Left ventricle myocardium inferior (tissue), 1 donor: Measurements from ENCODE around the gene B9D1. TPM values are rescaled to one million over a fixed set of nuclear protein-coding genes. Genes with fewer than 3 reads are reported as not detected.
A peak's percentile ranks its signal among the peaks of the same experiment; 100 is the strongest.

Source experiments
- DNase-seq: peaks from one replicate; pipeline ENCODE4 v3.0.0-alpha.2; 2020
- H3K27ac ChIP-seq: fragments of 200-600 bp; replicated peaks from 2 replicates; pipeline ENCODE4 v1.8.0; 2021
- H3K27me3 ChIP-seq: fragments of 200-600 bp; 2 replicates; pipeline ENCODE4 v1.8.0; 2021; ENCODE audit warnings: low read depth
- H3K36me3 ChIP-seq: fragments of 200-600 bp; 2 replicates; pipeline ENCODE4 v1.8.0; 2021
- H3K4me1 ChIP-seq: fragments of 200-600 bp; 2 replicates; pipeline ENCODE4 v1.8.0; 2021
- H3K4me3 ChIP-seq: fragments of 200-600 bp; 2 replicates; pipeline ENCODE4 v1.8.0; 2021; ENCODE audit warnings: mild to moderate bottlenecking, moderate library complexity
- H3K9me3 ChIP-seq: fragments of 200-600 bp; replicated peaks from 2 replicates; pipeline ENCODE4 v1.8.0; 2021
- intact Hi-C: fragments of 100-400 bp; cut with micrococcal nuclease; formaldehyde crosslinking; loops from one replicate; pipeline ENCODE4 v1.11.0; 2022
- total RNA-seq: library from RNA; stranded (reverse); fragmentation: NEBNext Ultra II Directional; extraction: Animal tissue kit (Norgen Biotek cat#: 25700); gene quantifications from one replicate; pipeline ENCODE4 v1.2.1, GENCODE V29; 2021
- TF ChIP-seq, protein P1 (sequence below): fragments of 200-600 bp; IDR thresholded peaks from 2 replicates; pipeline ENCODE4 v1.8.0; 2021; ENCODE audit warnings: antibody characterized with exemption, mild to moderate bottlenecking, borderline replicate concordance
- donor health status: DM: no; HTN: yes; CAD: no; lungs with severe emphysema.

Gene B9D1
- total RNA-seq, 1 donor from 2014 or later, result 8.8 TPM

GRCh38 chr17:19336938-19337711, 25.4 kb downstream of the B9D1 start:
- intact Hi-C loops, result no loop called here

GRCh38 chr17:19335951-19336631, 26.4 kb downstream of the B9D1 start:
- Histone ChIP-seq H3K4me1 (peaks cover 38% of the 10 kb centered on the region), H3K27me3 (no peaks in the 10 kb centered on the region), H3K36me3 (peaks cover 34% of the 10 kb centered on the region), H3K9me3 (no peaks in the 10 kb centered on the region), H3K27ac (peak overlapping the region; percentile 58), H3K4me3 (no peak overlapping the region)
- TF ChIP-seq, protein P1, sequence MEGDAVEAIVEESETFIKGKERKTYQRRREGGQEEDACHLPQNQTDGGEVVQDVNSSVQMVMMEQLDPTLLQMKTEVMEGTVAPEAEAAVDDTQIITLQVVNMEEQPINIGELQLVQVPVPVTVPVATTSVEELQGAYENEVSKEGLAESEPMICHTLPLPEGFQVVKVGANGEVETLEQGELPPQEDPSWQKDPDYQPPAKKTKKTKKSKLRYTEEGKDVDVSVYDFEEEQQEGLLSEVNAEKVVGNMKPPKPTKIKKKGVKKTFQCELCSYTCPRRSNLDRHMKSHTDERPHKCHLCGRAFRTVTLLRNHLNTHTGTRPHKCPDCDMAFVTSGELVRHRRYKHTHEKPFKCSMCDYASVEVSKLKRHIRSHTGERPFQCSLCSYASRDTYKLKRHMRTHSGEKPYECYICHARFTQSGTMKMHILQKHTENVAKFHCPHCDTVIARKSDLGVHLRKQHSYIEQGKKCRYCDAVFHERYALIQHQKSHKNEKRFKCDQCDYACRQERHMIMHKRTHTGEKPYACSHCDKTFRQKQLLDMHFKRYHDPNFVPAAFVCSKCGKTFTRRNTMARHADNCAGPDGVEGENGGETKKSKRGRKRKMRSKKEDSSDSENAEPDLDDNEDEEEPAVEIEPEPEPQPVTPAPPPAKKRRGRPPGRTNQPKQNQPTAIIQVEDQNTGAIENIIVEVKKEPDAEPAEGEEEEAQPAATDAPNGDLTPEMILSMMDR, result no peak
- intact Hi-C loops, result no loop called here
- DNase-seq, result no peak

More at GRCh38 chr17:19336938-19337711, 25.4 kb downstream of the B9D1 start:
- TF ChIP-seq, protein P1, result peak; percentile 21
- Histone ChIP-seq H3K27me3 (no peaks in the 10 kb centered on the region), H3K4me1 (peaks cover 38% of the 10 kb centered on the region), H3K9me3 (no peaks in the 10 kb centered on the region), H3K27ac (peak overlapping the region; percentile 58), H3K4me3 (no peak overlapping the region), H3K36me3 (peaks cover 28% of the 10 kb centered on the region)
- DNase-seq, result peak; percentile 36

DNA sequence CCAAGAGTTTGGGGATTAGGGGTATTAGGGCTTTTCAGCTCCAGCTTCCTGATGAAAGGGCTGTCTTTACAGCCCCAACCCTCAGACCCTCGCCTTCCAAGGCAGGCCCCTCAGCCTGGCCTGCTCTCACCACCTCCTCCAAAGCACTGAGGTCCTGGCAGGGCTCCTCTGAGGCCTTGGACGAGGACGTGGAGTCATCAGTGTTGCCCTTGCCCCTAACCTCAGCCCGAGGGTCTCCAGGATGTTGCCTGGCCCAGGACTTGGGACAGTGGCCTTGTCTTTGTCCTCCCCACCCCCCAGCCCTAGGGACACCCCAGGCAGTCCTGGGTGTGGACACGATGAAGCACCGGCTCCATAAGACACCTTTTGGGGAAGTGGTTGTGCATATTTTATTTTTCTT, 28.2 kb downstream of the B9D1 start:
- Histone ChIP-seq H3K4me3 (no peak overlapping the region), H3K9me3 (no peaks in the 10 kb centered on the region), H3K27ac (no peak overlapping the region), H3K36me3 (peaks cover 46% of the 10 kb centered on the region), H3K4me1 (peaks cover 38% of the 10 kb centered on the region), H3K27me3 (no peaks in the 10 kb centered on the region)
- TF ChIP-seq, protein P1, result no peak
- no peak for DNase-seq
- intact Hi-C loops, result no loop called here

DNA sequence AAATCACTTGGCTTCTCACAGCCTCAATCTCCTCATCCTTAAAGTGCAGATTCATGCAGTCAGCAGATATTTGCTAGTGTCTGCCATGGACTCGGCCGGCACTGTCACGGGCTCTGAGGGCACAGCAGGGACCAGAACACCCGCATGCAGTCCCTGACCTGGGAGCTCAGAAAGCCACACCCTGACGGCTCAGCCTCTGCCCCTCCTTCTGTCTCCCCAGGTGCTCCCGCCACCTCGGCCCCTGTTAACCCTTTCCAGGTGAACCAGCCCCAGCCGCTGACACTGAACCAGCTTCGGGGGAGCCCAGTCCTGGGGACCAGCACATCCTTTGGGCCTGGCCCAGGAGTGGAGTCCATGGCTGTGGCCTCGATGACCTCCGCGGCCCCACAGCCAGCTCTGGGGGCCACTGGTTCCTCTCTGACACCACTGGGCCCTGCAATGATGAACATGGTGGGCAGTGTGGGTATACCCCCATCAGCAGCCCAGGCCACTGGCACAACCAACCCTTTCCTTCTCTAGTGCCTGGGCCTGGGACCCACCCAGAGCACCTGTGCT, 28.7 kb downstream of the B9D1 start:
- Histone ChIP-seq H3K9me3 (no peaks in the 10 kb centered on the region), H3K4me3 (no peak overlapping the region), H3K4me1 (peaks cover 37% of the 10 kb centered on the region), H3K36me3 (peaks cover 51% of the 10 kb centered on the region), H3K27me3 (no peaks in the 10 kb centered on the region), H3K27ac (no peak overlapping the region)
- intact Hi-C loops, result no loop called here
- DNase-seq, result no peak
- TF ChIP-seq, protein P1, result no peak

- H3K9me3 ChIP-seq, result no peaks in the 10 kb centered on the region
- TF ChIP-seq, protein P1, result no peak
- H3K27me3 ChIP-seq, result no peaks in the 10 kb centered on the region
- no peak overlapping the region for H3K4me3 ChIP-seq
- H3K4me1 ChIP-seq, result peaks cover 36% of the 10 kb centered on the region
- H3K36me3 ChIP-seq, result peaks cover 58% of the 10 kb centered on the region
- intact Hi-C loops, result no loop called here
- H3K27ac ChIP-seq, result no peak overlapping the region
- DNase-seq, result no peak
Observed at GRCh38 chr17:19333132-19333440, 29.4 kb downstream of the B9D1 start.
